Natural killer cell (primary cell): Measurements from ENCODE around the gene OXGR1. TPM values are rescaled to one million over a fixed set of nuclear protein-coding genes. Genes with fewer than 3 reads are reported as not detected.

Experiments
- ATAC-seq, 3 donors: fragments of 150-1000 bp in 2 of 3; fragments of 200-7000 bp in 1 of 3; cut with Tn5 transposase; 1 replicate in 1 of 3; 2 replicates in 2 of 3; pipeline ENCODE4 v1.10.0; 2021; ENCODE audit warnings: mild to moderate bottlenecking in 2 of 3, moderate library complexity in 2 of 3
- DNase-seq, 2 donors: peaks; one replicate each; pipeline versions ENCODE4 v3.0.0 to v3.0.0-alpha.2; 2013 to 2021; ENCODE audit warnings: mixed read lengths in 1 of 2
- H3K27ac ChIP-seq: one replicate; pipeline ENCODE4 v1.5.1; 2013; ENCODE audit warnings: mild to moderate bottlenecking, low read length
- H3K27me3 ChIP-seq: one replicate; pipeline ENCODE4 v1.6.1; 2013; ENCODE audit warnings: low read length; ENCODE audit not compliant: control insufficient read depth, insufficient read depth
- H3K36me3 ChIP-seq: one replicate; pipeline ENCODE4 v1.6.1; 2013; ENCODE audit warnings: low read length; ENCODE audit not compliant: control insufficient read depth, insufficient read depth
- H3K4me1 ChIP-seq: one replicate; pipeline ENCODE4 v1.6.1; 2013; ENCODE audit warnings: low read length; ENCODE audit not compliant: control insufficient read depth, insufficient read depth
- H3K4me3 ChIP-seq: one replicate; pipeline ENCODE4 v1.5.1; 2013; ENCODE audit warnings: low read length
- H3K9me3 ChIP-seq: one replicate; pipeline ENCODE4 v1.6.1; 2013; ENCODE audit warnings: low read length; ENCODE audit not compliant: control insufficient read depth, insufficient read depth
- H3K27ac Mint-ChIP-seq, 2 donors: one replicate each; pipeline ENCODE4 v1.8.0; 2022; ENCODE audit warnings: mild to moderate bottlenecking in 2 of 2, mixed read lengths in 2 of 2, moderate library complexity in 1 of 2
- H3K27me3 Mint-ChIP-seq, 2 donors: one replicate each; pipeline ENCODE4 v1.8.0; 2022; ENCODE audit warnings: low read depth in 2 of 2, mixed read lengths in 2 of 2
- H3K36me3 Mint-ChIP-seq: one replicate; pipeline ENCODE4 v1.8.0; 2022; ENCODE audit warnings: mixed read lengths
- H3K4me1 Mint-ChIP-seq, 2 donors: one replicate each; pipeline ENCODE4 v1.8.0; 2022; ENCODE audit warnings: mixed read lengths in 2 of 2
- H3K4me3 Mint-ChIP-seq: one replicate; pipeline ENCODE4 v1.8.0; 2022; ENCODE audit warnings: mild to moderate bottlenecking, moderate library complexity, mixed read lengths
- H3K9me3 Mint-ChIP-seq, 2 donors: one replicate each; pipeline ENCODE4 v1.8.0; 2022; ENCODE audit warnings: mixed read lengths in 2 of 2
- CTCF ChIP-seq: fragments of 200-600 bp; IDR thresholded peaks from one replicate; pipeline ENCODE4 v1.8.0; 2022; ENCODE audit warnings: antibody characterized with exemption
- WGBS: methylation state at CpG from one replicate; pipeline ENCODE4 v1.1.7; 2013; ENCODE audit warnings: missing lambda C conversion rate; ENCODE audit not compliant: insufficient coverage; 5-methylcytosine and 5-hydroxymethylcytosine counted together
- intact Hi-C: fragments of 100-400 bp; cut with micrococcal nuclease; formaldehyde crosslinking; loops from one replicate; pipeline ENCODE4 v1.14.2; 2022
- total RNA-seq, 4 donors: library from RNA; stranded (reverse); fragments of 120-200 nt in 1 of 4; gene quantifications; one replicate each; pipeline versions ENCODE4 v1.2.3 to v1.2.4, GENCODE V29; 2013 to 2022

OXGR1 gene
- total RNA-seq, 3 donors from 2014 or later (not counting 1 experiment from before 2014, with no cell fraction given) = not detected

- Mint-ChIP-seq H3K27ac (no peak overlapping the region), H3K27me3 (peaks cover 15% of the 10 kb centered on the region in 2 donors), H3K4me3 (no peak overlapping the region), H3K4me1 (no peaks in the 10 kb centered on the region), H3K9me3 (peaks cover 0 to 3% of the 10 kb centered on the region in 2 donors), H3K36me3 (peaks cover 5% of the 10 kb centered on the region)
- Histone ChIP-seq H3K4me3 (no peak overlapping the region), H3K9me3 (no peaks in the 10 kb centered on the region), H3K36me3 (no peaks in the 10 kb centered on the region), H3K27ac (no peak overlapping the region), H3K27me3 (no peaks in the 10 kb centered on the region), H3K4me1 (peaks cover 3% of the 10 kb centered on the region)
- intact Hi-C loops = no loop called here
- DNase-seq (no peak), ATAC-seq (no peak)
- TF ChIP-seq CTCF = no peak
- 84% methylated on average over 5 of the region's 5 CpGs for WGBS
Measured at GRCh38 chr13:97000295-97000925, 6.1 kb upstream of the OXGR1 start.

- WGBS = 100% methylated on average over 2 of the region's 2 CpGs
Measured at GRCh38 chr13:96999091-96999490, 4.8 kb upstream of the OXGR1 start.

GRCh38 chr13:96998051-96998450 is 3.8 kb upstream of the OXGR1 start:
- Histone ChIP-seq H3K27me3 (peaks cover 8% of the 10 kb centered on the region), H3K4me3 (no peak overlapping the region), H3K9me3 (no peaks in the 10 kb centered on the region), H3K36me3 (no peaks in the 10 kb centered on the region), H3K4me1 (peaks cover 7% of the 10 kb centered on the region), H3K27ac (no peak overlapping the region)
- Mint-ChIP-seq H3K36me3 (peaks cover 5% of the 10 kb centered on the region), H3K27ac (no peak overlapping the region), H3K9me3 (peaks cover 0 to 5% of the 10 kb centered on the region in 2 donors), H3K4me1 (no peaks in the 10 kb centered on the region), H3K4me3 (no peak overlapping the region), H3K27me3 (peaks cover 26 to 34% of the 10 kb centered on the region in 2 donors)
- intact Hi-C loops = no loop called here
- WGBS = 56% methylated on average over 1 of the region's 2 CpGs
- DNase-seq (no peak), ATAC-seq (no peak)
- TF ChIP-seq CTCF = no peak

More at GRCh38 chr13:96999091-96999490, 4.8 kb upstream of the OXGR1 start:
- Mint-ChIP-seq H3K9me3 (peaks cover 0 to 3% of the 10 kb centered on the region in 2 donors), H3K36me3 (peaks cover 5% of the 10 kb centered on the region), H3K4me3 (no peak overlapping the region), H3K27me3 (peaks cover 20 to 26% of the 10 kb centered on the region in 2 donors), H3K4me1 (no peaks in the 10 kb centered on the region), H3K27ac (no peak overlapping the region)
- H3K4me3 ChIP-seq = no peak overlapping the region
- H3K36me3 ChIP-seq = no peaks in the 10 kb centered on the region
- no peaks in the 10 kb centered on the region for H3K9me3 ChIP-seq
- no peak for DNase-seq
- no peak for TF ChIP-seq CTCF
- ATAC-seq = no peak
- no peak overlapping the region for H3K27ac ChIP-seq
- H3K27me3 ChIP-seq = peaks cover 3% of the 10 kb centered on the region
- intact Hi-C loops = no loop called here
- peaks cover 3% of the 10 kb centered on the region for H3K4me1 ChIP-seq

GRCh38 chr13:96996886-96997285 is 2.6 kb upstream of the OXGR1 start:
- Histone ChIP-seq H3K4me3 (no peak overlapping the region), H3K27me3 (peaks cover 8% of the 10 kb centered on the region), H3K36me3 (no peaks in the 10 kb centered on the region), H3K27ac (no peak overlapping the region), H3K9me3 (no peaks in the 10 kb centered on the region), H3K4me1 (peaks cover 7% of the 10 kb centered on the region)
- Mint-ChIP-seq H3K4me1 (no peaks in the 10 kb centered on the region), H3K27ac (no peak overlapping the region), H3K9me3 (peaks cover 0 to 6% of the 10 kb centered on the region in 2 donors), H3K4me3 (no peak overlapping the region), H3K27me3 (peaks cover 29 to 40% of the 10 kb centered on the region in 2 donors), H3K36me3 (peaks cover 5% of the 10 kb centered on the region)
- no peak for ATAC-seq
- intact Hi-C loops = no loop called here
- DNase-seq = no peak
- TF ChIP-seq CTCF = no peak
- whole genome bisulfite sequencing = 45% methylated on average over 5 of the region's 5 CpGs
